ELF-1 (cell line): ENCODE results near the gene ETV6.

Experiments used
- DNase-seq: peaks from one replicate; pipeline ENCODE4 v3.0.0-alpha.2; 2016; ENCODE audit warnings: low read depth, low spot score

Gene ETV6

DNA sequence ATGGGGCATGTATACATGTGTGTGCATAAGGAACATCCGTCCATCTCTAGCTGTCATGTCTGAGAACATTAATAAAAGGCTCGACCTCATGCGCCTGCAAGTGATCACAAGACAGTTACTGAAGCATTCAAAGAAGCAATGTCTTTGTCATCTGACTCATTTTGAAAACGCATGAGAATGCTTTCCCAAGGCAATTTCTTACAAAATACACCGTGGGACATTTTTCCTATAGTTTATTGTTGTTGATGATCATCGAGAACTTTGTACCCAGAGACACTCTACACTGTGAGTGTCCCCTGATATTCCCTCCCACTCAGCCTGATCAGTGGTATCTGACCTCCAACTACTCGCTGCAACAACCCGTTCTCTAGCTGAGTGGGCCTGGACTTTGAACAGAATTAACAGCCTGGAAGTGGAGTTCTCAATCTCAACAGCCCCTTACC, 68.1 kb downstream of the ETV6 start:
- no peak for DNase-seq

DNA sequence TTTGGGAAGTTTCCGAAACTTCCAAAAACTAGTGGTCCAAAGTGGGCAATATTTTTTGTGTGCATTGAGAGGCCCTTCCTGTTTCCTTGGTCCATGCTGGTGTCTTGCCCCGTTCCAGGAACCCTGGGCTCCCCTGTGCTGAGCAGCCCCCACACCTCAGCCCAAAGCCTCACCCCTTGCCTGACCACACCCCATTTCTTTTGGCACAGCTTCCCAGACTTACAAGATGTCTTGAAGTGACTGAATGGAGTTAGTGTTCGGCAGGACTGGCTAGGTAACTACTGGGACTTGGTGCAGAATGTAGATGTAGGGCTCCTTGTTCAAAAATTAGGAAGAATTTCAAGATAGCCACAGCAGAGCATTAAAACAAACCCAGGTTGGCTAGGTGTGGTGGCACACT, 68.6 kb downstream of the ETV6 start:
- no peak for DNase-seq

DNA sequence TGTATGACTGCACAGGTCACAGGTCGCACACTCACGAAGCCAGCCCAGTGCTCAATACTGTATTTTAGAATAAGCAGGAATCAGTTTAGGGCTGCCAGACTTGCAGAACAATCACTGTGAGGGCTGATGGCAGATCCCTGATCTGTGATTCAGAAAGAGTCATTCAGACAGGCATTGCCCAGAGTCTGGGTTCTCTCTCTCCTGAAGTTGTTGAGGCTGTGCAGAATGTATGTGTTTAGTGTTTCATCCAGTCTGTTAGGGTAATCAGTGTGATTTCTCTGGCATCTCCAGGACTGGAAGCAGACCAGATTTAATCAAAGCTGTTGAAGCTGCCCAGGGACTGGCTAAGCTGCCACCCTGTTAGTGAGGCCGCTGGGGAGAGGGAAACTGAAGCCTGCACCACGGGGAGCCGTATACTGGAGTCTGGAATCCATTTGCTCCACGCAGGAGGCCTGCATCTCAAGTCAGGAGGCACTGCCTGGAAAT, 69.3 kb downstream of the ETV6 start:
- DNase-seq, result peak; percentile 53

GRCh38 chr12:11719678-11720099, 70.2 kb downstream of the ETV6 start:
- peak; percentile 82 for DNase-seq

GRCh38 chr12:11722071-11722470, 72.6 kb downstream of the ETV6 start:
- no peak for DNase-seq

GRCh38 chr12:11722578-11723138, 73.2 kb downstream of the ETV6 start:
- DNase-seq, result no peak

- DNase-seq, result peak; percentile 36
Measured at GRCh38 chr12:11723993-11724392, 74.5 kb downstream of the ETV6 start.

- DNase-seq, result no peak
Measured at GRCh38 chr12:11724888-11725311, 75.4 kb downstream of the ETV6 start.

- DNase-seq, result no peak
Measured at GRCh38 chr12:11725686-11726085, 76.2 kb downstream of the ETV6 start.

DNA sequence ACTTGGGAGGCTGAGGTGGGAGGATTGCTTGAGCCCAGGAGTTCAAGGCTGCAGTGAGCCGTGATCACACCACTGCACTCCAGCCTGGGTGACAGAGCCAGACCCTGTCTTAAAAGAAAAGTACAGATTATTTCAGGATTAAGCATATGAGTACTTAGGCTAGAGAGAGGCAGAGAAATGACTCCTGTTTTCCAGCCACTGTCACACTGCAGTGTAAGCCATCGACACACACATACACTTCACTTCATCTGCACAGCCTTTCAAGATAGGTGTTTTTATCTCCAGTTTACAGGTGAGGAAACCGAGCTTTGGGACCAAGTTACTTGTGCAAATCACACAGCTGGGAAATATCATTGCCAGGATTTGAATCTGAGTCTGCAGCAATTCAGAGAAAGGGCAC, 77.2 kb downstream of the ETV6 start:
- no peak for DNase-seq

- DNase-seq, result no peak
Measured at GRCh38 chr12:11727133-11727664, 77.7 kb downstream of the ETV6 start.

- no peak for DNase-seq
Measured at GRCh38 chr12:11728154-11728755, 78.8 kb downstream of the ETV6 start.

DNA sequence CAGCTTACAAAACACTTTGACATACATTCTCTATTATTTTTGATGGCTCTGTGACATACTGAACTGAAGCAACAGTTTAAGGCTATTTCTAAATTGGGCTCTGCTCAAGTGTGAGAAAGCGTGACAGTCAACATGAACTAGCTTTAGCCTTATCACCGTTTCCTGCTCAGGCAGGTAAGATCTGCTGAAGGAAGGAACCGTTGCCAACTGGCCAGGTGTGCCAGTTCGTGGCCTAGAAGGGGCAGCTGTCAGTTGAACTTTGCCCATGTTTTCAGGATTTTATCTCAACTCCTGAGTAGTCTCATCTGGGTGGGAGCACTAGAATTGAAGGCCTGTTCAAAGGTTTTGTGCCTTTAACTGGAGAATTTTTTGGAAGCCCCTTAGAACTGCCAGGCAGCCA, 79.5 kb downstream of the ETV6 start:
- no peak for DNase-seq

DNA sequence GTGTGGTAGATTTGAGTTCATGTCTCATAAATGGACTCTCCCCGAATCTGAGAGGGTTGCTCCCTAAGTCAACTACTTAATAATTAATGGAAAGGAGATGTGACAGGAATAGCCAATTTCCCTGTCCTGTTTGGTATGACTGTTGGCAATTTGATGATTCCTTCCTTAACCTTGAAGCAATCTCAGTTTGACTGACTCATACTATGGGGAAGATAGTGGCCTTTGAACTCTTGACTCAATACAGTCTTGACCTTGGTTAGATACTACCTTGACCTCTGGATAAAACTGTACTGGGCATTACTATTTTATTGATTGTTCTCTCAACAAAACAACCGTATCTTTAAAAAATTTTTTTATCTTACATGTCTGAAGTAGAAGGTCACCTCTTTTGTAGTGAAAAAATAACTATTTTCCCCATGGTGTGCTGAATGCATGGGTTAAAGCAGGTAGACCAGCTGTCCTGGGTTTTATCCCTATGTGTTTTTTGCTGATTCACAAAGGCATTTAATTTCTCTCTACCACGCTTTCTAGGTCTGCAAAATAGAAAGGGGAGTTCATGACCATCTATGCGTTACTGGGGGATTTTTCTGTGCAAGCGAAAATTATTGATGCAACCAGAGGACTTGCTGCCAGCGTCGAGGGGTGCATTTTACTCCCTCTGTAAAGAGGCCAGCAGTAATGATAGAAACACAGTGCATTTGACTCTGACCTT, 80.1 kb downstream of the ETV6 start:
- no peak for DNase-seq

DNA sequence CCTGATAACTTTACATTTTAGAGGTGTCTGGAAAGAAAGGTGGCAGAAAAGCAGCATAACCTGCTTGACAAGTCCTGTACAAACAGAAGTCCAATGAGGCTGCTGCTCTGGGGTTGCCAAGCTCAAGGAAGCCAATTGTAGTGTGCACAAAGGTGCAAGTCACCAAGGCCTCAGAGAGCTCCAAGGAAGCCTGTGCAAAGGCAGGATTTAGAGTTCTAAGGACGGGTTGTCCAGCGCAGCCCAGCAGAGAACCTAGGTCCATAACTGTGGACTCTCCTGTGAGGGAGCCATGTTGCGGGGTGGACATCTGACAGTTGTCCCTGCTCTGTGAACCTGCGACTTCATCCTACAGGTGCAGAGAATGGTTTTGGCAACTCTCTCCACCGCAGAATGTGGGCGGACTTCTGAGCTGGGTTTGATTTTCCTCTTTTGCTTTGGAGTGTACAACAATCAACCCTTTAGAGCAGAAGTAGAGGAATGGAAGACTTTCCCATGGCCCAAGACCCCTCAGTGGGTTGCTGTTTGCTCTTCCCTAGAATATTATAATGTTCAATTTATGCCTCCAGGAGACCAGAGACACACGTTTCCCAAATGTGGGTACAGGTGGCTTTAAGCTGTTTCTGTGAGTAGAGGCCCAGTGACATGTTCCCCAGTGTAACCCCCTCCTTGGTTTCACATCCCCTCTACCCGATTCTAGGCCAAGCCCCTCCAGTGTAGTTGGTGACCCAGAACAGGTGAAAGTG, 81.0 kb downstream of the ETV6 start:
- no peak for DNase-seq

DNA sequence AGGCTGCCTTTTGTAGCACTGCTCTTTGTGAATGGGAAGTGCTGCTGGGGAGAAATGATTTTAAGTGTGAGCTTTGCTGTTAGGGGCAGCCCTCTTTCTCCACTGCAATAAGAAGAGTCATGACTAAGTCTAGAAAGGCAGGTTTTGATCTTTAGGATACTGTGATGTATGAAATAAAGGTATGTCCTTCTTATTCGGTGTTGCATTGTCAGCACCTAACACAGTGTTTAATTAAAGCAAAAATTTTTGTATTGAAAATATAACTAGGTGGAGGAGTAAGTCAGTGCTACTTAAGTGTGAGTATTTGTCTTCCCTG, 81.5 kb downstream of the ETV6 start:
- DNase-seq, result no peak

DNA sequence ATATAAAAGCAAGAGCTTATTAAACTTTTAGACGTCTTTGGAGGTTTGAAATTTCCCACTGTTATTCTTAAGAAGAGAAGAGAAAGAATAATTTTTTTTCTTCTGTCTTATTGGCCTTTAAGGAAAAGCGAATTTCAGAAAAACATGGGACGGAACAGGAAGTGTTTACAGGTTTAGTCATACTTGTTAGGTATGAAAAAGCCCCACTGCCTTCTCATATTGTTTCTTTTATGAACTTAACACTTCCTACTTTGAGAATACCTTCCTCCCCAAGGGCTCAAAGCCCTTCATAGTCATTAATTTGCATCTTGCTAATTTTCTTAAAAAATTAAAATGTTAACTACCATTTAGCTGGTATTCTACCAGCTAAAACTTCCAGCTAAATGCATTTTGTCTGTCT, 82.0 kb downstream of the ETV6 start:
- no peak for DNase-seq

DNA sequence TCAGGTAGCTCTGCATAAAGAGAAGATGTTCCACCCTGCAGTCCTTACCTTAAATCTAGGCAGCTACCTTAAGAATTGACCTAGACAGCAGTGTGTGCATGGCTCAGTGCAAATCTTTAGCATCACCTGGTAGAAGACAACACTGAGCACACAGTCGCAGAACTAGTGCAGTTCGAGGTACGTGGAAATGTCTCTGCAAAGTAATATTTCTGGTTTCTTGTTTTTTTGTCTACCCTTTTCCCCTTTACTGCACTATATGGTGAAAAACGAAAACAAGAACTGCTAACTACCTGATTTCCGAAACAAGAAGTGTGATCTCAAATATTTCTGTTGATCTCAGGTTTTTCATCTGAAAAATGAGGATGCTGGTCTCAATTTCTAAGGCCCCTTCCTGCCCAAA, 82.5 kb downstream of the ETV6 start:
- no peak for DNase-seq

GRCh38 chr12:11732715-11733114, 83.2 kb downstream of the ETV6 start:
- DNase-seq, result no peak

GRCh38 chr12:11734580-11735180, 85.2 kb downstream of the ETV6 start:
- DNase-seq, result no peak

- no peak for DNase-seq
Measured at GRCh38 chr12:11738450-11738849, 89.0 kb downstream of the ETV6 start.
